ENCODE measurements around the gene FAM180B. TPM values are rescaled to one million over a fixed set of nuclear protein-coding genes. Genes with fewer than 3 reads are reported as not detected.
A peak's percentile ranks its signal among the peaks of the same experiment; 100 is the strongest.

Gene FAM180B
- total and polyA plus RNA-seq, 2 of the 13 experiments (the other 11 are each of a cell fraction or from before 2014, with no cell fraction given), result 0.40 to 1.0 TPM

DNA sequence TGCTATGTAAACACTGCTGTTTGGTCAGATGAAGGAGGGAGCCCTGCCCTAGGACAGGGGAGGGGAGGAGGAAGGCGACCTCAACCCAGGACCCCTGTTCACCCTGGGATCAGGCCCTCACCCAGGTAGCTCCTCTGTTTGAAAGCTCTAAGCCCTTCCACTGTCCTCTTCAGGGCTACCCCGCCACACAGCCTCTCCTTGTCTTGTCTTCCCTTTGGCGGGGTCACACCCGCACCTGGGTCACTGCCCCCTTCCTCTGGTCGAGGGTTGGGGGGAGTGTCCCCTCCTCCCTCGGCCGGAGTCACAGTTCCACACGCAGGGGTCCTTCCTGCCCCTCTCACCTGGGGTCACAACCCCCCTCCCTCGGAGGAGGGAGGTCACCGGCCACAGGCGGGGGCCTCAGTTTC, 21.5 kb upstream of the FAM180B start (continued):
- TF ChIP-seq, protein P1, sequence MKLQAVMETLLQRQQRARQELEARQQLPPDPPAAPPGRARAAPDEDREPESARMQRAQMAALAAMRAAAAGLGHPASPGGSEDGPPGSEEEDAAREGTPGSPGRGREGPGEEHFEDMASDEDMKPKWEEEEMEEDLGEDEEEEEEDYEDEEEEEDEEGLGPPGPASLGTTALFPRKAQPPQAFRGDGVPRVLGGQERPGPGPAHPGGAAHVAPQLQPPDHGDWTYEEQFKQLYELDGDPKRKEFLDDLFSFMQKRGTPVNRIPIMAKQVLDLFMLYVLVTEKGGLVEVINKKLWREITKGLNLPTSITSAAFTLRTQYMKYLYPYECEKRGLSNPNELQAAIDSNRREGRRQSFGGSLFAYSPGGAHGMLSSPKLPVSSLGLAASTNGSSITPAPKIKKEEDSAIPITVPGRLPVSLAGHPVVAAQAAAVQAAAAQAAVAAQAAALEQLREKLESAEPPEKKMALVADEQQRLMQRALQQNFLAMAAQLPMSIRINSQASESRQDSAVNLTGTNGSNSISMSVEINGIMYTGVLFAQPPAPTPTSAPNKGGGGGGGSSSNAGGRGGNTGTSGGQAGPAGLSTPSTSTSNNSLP (IDR thresholded peaks at IDR 0.05; ENCODE audit: low read depth, low read length), result no peak
- TF ChIP-seq, protein P2, sequence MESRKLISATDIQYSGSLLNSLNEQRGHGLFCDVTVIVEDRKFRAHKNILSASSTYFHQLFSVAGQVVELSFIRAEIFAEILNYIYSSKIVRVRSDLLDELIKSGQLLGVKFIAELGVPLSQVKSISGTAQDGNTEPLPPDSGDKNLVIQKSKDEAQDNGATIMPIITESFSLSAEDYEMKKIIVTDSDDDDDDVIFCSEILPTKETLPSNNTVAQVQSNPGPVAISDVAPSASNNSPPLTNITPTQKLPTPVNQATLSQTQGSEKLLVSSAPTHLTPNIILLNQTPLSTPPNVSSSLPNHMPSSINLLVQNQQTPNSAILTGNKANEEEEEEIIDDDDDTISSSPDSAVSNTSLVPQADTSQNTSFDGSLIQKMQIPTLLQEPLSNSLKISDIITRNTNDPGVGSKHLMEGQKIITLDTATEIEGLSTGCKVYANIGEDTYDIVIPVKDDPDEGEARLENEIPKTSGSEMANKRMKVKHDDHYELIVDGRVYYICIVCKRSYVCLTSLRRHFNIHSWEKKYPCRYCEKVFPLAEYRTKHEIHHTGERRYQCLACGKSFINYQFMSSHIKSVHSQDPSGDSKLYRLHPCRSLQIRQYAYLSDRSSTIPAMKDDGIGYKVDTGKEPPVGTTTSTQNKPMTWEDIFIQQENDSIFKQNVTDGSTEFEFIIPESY (CRISPR knock-in tag; IDR thresholded peaks at IDR 0.05), result peak; percentile 65; the same call in 1 of the 2 replicates
- TF ChIP-seq TEAD3 (CRISPR knock-in tag; optimal IDR thresholded peaks at IDR 0.05; ENCODE audit: borderline replicate concordance) (peak; percentile 6), PAWR (CRISPR knock-in tag; IDR thresholded peaks at IDR 0.05; ENCODE audit: borderline replicate concordance) (no peak), HOXD1 (CRISPR knock-in tag; IDR thresholded peaks at IDR 0.05) (no peak), SMARCC2 (IDR thresholded peaks at IDR 0.05) (no peak), ZNF431 (CRISPR knock-in tag; IDR thresholded peaks at IDR 0.05; ENCODE audit: borderline replicate concordance, low read depth) (no peak), SRSF1 (optimal IDR thresholded peaks at IDR 0.05; ENCODE audit: low read depth, low read length) (peak; percentile 24), PITX1 (CRISPR knock-in tag; IDR thresholded peaks at IDR 0.05) (peak; percentile 45; the same call in 1 of the 2 replicates)
- TF ChIP-seq, protein P3, sequence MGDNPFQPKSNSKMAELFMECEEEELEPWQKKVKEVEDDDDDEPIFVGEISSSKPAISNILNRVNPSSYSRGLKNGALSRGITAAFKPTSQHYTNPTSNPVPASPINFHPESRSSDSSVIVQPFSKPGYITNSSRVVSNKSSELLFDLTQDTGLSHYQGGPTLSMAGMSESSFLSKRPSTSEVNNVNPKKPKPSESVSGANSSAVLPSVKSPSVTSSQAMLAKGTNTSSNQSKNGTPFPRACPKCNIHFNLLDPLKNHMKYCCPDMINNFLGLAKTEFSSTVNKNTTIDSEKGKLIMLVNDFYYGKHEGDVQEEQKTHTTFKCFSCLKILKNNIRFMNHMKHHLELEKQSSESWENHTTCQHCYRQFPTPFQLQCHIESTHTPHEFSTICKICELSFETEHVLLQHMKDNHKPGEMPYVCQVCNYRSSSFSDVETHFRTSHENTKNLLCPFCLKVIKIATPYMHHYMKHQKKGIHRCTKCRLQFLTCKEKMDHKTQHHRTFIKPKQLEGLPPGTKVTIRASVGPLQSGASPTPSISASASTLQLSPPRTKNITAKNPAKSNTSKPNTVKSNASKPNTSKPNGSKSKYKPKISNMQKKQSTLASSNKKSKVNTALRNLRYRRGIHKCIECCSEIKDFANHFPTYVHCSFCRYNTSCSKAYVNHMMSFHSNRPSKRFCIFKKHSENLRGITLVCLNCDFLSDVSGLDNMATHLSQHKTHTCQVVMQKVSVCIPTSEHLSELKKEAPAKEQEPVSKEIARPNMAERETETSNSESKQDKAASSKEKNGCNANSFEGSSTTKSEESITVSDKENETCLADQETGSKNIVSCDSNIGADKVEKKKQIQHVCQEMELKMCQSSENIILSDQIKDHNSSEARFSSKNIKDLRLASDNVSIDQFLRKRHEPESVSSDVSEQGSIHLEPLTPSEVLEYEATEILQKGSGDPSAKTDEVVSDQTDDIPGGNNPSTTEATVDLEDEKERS (CRISPR knock-in tag; IDR thresholded peaks at IDR 0.05), result 0 out of 2 replicates have a peak, but pooled peaks have one; percentile 30
- TF ChIP-seq, protein P4, sequence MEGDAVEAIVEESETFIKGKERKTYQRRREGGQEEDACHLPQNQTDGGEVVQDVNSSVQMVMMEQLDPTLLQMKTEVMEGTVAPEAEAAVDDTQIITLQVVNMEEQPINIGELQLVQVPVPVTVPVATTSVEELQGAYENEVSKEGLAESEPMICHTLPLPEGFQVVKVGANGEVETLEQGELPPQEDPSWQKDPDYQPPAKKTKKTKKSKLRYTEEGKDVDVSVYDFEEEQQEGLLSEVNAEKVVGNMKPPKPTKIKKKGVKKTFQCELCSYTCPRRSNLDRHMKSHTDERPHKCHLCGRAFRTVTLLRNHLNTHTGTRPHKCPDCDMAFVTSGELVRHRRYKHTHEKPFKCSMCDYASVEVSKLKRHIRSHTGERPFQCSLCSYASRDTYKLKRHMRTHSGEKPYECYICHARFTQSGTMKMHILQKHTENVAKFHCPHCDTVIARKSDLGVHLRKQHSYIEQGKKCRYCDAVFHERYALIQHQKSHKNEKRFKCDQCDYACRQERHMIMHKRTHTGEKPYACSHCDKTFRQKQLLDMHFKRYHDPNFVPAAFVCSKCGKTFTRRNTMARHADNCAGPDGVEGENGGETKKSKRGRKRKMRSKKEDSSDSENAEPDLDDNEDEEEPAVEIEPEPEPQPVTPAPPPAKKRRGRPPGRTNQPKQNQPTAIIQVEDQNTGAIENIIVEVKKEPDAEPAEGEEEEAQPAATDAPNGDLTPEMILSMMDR (CRISPR knock-in tag; IDR thresholded peaks at IDR 0.05), result peak; percentile 13; the same call in 1 of the 2 replicates
